Hematopoietic multipotent progenitor cell treated with erythropoietin and hydrocortisone succinate and interleukin-3 and kit ligand, for 8 days (in vitro differentiated cells): ENCODE data around the gene BCL11B.
A peak's percentile ranks its signal among the peaks of the same experiment; 100 is the strongest.

Experiments
- DNase-seq: peaks from one replicate; pipeline ENCODE4 v3.0.0-alpha.2; 2015

BCL11B gene

GRCh38 chr14:99271951-99272631 lies at the start of gene BCL11B:
Gene BCL11B, minus strand, starts transcription at chr14:99272197. Its CDS starts 979 bp downstream, at chr14:99271218.
- DNase-seq = peak; percentile 84

DNA sequence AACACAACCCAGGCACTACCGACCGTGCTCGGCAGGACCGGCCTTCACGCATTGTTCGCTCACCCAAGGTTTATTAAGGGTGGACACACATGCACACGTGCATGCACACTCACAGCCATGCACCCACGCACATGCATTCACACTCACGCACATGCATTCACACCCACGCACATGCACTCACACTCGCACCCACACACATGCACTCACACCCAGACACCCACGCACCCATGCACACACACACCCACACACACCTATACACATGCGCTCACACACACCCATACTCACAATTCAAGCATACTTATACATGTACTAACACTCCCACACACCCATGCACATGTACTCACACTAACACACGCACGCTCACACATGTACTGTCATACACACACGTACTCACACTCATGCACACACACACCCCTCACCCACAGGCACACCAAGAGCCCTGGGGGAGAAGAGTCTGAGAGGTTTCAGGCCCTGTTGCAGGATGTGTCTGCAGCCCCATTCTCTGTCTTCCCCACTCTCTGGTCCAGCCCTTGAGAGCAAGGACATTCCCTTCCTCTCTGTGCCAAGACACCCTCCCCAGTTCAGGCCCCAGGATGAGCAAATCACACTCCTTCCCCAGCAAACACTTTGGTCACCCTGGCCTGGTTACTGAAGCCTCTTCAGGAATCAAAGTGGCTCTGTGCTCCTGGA lies 49.4 kb upstream of the BCL11B start:
- DNase-seq = no peak

DNA sequence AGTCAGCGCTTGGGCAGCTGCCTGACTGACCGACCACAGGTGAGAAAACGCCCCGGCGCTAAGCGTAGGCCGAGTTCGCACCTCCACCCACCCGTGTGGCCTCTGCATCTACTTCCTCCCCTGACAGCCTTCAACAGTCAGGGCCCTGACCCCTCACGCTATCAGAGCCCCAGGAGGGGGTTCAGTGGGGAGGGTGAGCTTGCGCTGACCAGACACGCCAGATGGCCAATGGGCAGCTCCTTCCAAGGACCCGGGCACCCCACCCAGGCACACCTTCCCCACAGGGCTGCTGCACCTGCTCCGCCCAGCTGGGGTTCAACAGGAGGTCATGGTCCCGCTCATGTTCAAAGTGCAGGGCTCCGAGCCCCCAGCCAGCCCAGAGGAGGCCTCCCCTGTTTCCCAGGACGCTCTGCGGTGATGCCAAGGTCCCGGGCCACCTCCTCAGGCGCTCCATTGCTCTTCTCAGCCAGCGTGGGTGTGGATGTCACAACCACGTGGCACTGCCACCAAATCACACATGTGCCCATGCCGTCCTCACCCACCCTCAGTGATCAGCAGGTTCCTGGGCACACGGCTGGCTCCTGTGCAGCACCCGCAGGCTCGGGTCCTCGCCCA lies 48.7 kb upstream of the BCL11B start:
- DNase-seq = no peak

GRCh38 chr14:99320105-99320572 lies 48.1 kb upstream of the BCL11B start:
- peak; percentile 58 for DNase-seq

DNA sequence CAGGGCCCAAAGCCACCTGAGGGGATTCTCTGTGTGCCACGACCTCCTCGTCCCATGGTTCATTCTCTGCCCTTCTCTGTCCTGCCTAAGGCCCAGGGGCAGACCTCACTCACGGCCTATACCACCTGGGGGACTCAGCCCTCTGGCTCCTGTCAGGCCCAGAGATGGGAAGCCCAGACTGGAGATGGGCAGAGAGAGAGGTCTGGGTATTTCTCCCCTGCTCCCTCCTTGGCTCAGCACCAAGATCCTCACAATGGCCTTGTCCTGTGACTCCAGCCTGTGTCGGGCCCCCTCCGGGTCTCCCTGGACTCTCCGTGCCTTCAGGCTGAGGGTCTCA lies 46.9 kb upstream of the BCL11B start:
- DNase-seq = no peak

GRCh38 chr14:99318091-99318958 lies 46.3 kb upstream of the BCL11B start:
- no peak for DNase-seq

- DNase-seq = no peak
These were observed 45.5 kb upstream of the BCL11B start for GRCh38 chr14:99317231-99318090.

DNA sequence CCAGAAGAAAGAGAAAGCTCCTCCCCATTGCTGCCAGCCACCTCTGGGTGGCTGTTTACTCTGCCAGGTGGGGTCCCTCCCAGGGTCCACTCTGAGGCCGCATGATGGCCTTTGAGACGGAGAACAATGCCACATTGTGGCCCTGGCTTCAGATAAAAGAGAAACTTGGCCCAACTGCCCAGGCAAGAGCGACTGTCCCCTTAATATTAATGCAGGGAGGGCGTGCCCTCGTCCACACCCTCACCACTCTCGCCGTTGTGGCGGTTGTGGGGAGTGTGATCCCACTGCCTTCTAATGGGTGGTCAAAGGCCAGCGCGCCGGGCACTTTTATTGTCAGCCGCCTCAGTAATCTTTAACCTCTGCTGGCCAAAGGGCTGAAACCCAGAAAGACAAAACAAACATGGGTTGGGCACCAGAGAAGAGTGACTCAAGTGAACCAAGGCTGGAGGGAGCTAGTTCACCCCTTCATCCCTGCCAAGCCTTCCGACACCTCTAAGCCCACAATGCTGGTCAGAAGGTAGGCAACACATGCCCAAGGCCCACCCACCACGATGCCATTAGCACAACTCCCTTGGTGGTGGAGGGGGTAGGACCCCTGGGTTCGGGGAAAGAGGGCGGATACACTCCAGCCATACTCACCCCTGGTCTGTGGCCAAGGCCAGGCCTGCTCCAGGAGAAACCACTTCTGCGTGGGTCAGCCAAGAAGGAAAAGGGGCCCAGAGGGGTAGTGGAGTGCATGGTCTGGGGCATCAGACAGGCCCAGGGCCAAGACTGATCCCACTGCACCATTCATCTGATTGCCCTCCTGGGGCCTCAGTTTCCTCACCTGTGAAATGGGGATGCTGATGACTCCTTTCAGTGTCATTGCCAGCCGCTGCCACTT lies 44.5 kb upstream of the BCL11B start:
- no peak for DNase-seq

DNA sequence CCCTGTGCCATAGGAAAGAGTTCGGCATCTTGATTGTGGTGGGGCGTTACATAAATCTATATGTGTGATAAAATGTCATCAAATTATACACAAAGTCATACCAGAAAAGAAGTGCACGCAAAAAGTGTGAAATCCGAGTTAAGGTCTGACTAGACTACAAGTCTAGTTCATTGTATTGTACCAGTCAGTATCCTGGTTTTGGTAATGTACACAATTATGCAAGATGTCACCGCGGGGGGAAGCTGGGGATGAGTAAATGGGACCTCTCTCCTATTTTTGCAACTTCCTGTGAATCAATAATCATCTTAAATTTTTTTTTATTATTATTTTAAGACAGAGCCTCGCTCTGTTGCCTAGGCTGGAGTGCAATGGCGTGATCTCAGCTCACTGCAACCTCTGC lies 43.2 kb upstream of the BCL11B start:
- DNase-seq = no peak

- no peak for DNase-seq
These were observed 42.6 kb upstream of the BCL11B start for GRCh38 chr14:99314623-99315022.

GRCh38 chr14:99313234-99313633 lies 41.2 kb upstream of the BCL11B start:
- no peak for DNase-seq

DNA sequence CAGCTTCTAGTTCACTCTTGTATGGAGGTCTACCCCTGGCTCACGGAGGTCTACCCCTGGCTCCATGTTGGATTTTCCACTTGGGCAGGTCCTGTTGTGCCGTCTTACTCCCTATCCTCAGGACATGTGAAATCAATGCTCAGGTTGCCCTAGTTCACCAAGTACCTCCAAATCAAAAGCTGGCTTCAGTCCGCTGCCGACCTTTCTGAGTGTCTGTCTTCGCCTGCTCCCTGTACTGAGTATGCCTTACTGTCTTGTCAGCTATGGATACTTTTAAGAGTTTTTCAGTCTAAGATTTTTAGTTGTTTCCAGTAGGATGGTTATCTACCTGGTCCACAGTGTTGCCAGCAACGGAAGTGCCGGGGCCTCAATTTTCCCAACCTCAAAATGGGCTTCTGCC lies 40.1 kb upstream of the BCL11B start:
- no peak for DNase-seq

DNA sequence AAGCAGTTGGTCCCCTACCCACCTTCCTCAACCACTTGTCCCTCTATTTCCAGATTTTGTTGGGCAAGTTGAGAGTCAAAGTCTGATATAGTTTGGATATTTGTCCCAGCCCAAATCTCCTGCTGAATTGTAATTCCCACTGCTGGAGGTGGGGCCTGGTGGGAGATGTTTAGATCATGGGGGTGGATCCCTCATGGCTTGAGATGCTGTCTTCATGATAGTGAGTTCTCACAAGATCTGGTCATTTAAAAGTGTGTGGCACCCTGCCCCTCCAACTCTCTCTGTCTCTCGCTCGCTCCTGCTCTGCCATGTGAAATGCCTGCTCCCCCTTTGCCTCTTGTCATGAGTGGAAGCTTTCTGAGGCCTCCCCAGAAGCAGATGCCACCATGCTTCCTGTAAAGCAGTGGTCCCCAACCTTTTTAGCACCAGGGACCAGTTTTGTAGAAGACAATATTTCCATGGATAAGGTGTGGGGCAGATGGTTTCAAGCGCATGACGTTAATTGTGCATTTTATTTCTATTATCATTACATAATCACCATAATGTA lies 37.3 kb upstream of the BCL11B start:
- no peak for DNase-seq

- DNase-seq = no peak
These were observed 32.2 kb upstream of the BCL11B start for GRCh38 chr14:99304208-99304607.

DNA sequence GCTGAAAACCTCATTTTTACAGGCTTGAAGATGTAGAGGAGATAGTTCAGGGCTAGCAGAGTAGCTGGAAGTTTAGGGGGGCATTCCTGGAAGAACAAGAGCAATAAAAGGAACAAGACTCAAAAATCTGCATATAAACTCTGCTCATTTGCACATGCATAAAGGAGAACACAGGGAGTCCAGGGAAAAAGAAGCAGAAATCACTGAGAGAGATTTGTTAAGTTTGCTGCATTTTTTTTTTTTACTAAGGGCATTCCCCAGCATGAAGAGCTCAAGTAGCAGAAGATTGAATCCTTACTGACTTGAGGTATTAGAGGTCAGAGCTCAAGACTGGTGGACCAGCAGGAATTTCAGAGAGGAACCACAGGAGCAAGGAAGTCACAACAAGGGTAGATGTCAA lies 28.2 kb upstream of the BCL11B start:
- no peak for DNase-seq

DNA sequence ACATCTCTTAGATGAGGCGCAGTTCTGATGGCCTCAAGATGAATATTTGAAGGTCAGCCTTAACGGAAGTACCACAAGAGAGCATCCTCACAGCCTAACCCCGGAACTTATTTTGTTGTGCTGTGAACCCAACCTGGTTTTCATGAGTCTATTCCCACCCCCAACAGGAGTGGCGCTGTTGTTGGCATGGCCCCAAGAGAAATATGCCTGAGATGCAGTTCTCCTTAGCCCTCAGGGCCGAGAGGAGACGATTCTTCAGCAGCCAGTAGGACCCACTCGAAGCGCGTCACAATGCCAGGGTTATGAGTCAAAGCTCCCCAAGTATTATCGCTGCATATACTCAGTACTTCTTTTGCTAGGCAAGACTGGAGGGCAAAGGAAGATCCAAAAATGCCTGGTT lies 24.5 kb upstream of the BCL11B start:
- DNase-seq = no peak

DNA sequence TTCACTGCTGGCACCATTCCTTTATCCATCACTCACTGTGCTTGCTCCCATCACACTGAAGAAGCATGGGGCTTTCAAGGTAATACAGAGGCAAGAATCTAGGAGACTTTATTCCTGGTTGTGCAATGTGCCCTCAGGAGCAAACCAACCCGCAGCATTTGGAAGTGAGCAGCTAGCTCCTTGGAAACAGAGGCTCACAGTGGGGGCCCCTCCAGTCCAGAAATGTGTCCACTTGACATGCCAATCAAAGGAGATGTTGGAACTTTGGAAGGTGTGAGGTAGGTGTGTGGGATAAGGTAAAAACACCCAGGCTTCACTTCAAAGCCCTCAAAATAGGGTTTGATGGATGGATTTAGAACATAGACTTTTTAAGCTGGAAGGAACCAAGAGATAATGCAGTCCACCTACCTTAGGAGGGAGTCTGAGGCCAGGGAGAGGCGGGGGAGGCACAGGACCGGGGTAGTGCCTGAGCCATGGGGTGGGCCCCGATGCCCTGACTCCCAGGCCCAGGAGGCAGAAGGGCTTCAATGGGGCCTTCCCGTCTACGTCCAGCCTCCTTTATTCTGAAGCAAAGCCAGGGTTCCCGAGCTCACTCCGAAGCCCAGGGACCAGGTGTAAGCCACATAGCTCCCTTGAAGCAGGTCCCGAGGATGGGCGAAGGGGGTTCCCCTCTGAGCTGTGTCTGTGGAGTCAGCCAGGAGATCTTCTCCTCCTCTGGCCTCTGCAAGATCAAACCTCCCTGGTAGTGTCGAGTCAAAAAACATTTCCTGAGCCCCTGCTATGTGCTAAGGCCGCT lies 17.6 kb upstream of the BCL11B start:
- no peak for DNase-seq

DNA sequence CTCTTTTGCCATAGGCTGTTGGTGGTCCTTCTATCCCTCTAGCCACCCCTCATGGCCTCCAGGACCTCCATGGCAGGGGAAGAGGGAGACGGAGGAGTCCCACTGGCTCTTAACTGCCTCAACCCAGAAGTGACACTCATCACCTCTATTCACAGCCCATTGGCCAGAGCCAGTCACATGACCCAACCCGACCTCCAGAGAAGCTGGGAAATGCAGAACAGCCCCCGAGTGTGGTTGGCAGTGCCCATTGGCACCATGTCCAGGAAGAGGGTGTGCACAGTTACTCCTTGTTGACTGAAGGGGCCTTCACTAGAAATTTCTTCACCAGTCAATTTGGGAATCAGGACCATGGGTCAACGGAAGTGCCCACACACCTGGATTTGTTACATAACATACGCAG lies 17.0 kb upstream of the BCL11B start:
- no peak for DNase-seq

DNA sequence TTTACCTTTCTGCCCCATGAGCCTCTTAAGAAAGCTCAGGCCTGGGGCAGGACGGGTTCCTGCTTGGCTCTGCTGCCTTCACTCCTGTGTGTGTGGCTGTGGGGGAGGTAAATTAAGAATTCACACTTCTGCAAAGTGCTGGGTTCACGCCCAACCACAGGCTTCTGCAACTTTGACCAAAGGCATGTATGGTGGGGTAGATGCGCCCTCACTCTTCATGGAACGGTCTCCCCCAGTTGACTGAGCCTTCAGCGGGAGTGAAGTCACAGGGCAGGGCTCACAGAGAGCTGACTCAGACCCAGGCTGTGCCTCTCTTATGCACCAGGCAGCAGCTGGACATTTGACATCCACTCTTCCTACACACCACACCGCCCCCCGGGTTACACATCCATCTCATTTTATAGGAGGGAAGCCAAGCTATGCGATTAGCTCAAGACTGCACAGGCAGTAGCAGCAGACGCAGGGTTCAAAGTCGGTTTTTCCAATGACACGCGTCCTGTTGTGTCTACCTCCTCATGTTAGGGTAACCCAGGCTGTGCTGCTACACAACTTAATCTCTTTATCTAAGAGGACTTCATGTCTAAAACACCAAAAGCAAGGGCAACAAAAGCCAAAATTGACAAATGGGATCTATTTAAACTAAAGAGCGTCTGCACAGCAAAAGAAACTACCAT lies 15.4 kb upstream of the BCL11B start:
- no peak for DNase-seq

- DNase-seq = no peak
These were observed 14.8 kb upstream of the BCL11B start for GRCh38 chr14:99286761-99287160.
